ENCODE results near the gene JMJD8. TPM values are rescaled to one million over a fixed set of nuclear protein-coding genes. Genes with fewer than 3 reads are reported as not detected.
A peak's percentile ranks its signal among the peaks of the same experiment; 100 is the strongest.

JMJD8 gene
- total RNA-seq, 1 donor from 2014 or later = 64.5 TPM

DNA sequence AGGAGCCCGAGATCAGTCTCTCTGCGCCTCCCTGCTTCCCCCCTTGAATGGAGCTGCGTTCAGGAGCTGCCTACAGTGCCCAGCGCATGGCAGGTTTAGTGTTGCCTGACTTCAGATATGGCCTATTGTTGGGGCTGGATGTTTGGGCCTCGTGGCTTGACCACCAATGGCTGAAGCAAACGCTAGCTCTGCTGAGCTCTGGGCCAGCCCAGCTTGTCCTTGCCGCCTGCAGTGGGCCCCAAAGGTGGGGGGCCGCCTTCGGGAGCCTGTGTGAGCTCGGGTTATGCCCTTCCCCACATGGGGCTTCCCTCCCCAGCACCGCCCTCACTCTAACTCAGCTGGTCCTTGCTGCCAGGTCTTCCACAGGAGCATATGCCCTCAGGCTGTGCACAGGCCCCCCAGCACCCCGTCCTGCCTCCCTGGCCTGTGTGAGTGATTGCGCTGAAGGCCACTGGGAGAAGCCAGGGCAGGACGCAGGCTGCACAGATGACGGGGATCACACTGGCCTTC is 46.0 kb downstream of the JMJD8 start:
- Mint-ChIP-seq H3K27ac (ENCODE audit: unreplicated experiment) (no peak overlapping the region), H3K36me3 (ENCODE audit: low read depth) (peaks cover 4% of the 10 kb centered on the region), H3K4me1 (peaks cover 5% of the 10 kb centered on the region), H3K27me3 (ENCODE audit: low read depth) (peaks cover 7% of the 10 kb centered on the region), H3K4me3 (peak overlapping the region; percentile 78), H3K9me3 (no peaks in the 10 kb centered on the region)
- TF ChIP-seq, protein P1, sequence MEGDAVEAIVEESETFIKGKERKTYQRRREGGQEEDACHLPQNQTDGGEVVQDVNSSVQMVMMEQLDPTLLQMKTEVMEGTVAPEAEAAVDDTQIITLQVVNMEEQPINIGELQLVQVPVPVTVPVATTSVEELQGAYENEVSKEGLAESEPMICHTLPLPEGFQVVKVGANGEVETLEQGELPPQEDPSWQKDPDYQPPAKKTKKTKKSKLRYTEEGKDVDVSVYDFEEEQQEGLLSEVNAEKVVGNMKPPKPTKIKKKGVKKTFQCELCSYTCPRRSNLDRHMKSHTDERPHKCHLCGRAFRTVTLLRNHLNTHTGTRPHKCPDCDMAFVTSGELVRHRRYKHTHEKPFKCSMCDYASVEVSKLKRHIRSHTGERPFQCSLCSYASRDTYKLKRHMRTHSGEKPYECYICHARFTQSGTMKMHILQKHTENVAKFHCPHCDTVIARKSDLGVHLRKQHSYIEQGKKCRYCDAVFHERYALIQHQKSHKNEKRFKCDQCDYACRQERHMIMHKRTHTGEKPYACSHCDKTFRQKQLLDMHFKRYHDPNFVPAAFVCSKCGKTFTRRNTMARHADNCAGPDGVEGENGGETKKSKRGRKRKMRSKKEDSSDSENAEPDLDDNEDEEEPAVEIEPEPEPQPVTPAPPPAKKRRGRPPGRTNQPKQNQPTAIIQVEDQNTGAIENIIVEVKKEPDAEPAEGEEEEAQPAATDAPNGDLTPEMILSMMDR (conservative IDR thresholded peaks at IDR 0.05) = no peak
- DNase-seq (ENCODE audit: low read depth, low spot score) = no peak

DNA sequence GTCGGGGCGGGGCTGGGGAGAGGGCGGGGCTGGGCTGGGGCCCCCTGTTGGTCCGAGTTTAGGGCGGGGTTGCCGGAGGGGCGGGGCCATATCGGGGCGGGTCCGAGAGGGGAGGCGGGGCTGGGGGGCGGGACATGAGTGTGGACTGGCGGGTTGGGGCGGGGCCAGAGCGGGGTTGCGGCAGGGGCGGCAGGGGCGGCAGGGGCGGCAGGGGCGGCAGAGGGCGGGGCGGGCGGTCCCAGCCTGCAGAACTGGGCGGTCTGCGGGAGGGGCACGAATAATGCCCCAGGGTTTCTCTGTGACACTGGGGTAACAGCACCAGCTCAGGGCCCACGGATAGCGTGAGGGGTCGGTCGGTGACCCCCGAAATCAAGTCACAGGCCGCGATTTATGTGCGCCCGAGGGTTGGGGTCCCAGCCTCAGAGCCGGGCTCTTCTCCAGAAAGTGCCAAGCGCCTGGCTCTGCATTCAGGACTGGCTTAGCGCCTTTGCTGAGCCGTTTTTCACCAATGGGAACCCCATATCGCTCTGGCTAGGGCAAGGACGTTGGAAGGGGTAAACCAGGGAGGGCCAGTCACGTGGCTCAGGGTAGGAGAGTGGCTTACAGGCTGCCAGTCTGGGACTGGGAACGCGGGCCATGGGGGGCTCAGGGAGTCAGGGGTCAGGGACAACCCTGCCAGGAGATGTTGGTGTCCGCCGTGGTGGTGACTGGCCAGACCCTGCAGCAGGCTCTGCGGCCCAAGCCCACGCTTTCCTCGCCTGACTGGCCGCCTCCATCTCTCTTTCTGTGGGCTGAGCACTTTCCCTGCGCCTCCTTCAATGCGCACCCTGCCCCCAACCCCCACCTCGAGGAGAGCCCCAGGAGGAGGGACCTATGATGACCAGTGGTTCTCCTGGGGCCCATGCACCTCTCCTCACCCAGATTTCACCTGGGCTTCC is 46.8 kb downstream of the JMJD8 start:
- DNase-seq (ENCODE audit: low read depth, low spot score) = peak; percentile 80
- Mint-ChIP-seq H3K36me3 (ENCODE audit: low read depth) (peaks cover 4% of the 10 kb centered on the region), H3K4me1 (peaks cover 5% of the 10 kb centered on the region), H3K27me3 (ENCODE audit: low read depth) (peaks cover 7% of the 10 kb centered on the region), H3K4me3 (peak overlapping the region; percentile 98), H3K27ac (ENCODE audit: unreplicated experiment) (no peak overlapping the region), H3K9me3 (no peaks in the 10 kb centered on the region)
- TF ChIP-seq, protein P1 (conservative IDR thresholded peaks at IDR 0.05) = no peak

DNA sequence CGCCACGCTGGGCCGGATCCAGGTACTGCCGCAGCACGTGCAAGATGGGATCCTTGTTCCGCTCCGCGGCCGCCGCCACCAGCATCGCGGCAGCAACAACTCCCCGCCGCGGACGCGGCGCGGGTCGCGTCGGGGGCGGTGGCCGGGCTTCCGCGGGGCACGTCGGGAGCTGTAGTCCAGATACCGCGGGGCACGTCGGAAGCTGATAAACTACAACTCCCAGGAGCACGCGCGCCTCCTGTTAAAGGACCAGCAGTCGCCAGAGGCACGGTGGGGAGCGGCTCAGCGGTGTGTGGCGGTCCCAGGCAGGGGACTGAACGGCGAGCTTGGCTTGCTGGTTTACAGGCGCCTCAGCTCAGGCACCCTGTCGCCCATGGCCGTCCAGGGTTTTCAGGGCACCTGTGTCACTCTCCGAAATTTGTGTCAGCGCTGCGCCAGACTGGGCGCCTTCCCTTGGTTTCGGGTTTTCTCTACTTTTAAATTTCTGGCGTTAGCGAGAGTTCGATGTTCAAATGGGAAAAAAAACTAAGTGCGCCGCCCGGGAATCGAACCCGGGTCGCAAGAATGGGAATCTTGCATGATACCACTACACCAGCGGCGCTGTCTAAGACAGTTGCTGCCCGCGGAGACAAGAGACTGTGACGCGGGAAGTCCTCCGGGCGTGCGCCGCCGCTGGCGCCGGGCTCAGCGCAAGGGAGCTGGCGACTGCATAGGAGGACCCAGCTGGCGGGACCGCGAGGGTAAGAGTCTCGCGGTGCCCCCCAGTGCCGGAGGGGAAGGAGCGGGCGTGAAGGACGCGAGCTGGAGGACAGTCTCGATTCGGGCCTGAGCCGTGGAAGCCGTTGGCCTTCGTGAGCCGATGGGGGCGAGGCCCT is 47.7 kb downstream of the JMJD8 start, which contains the start of gene METTL26:
Gene METTL26, minus strand, starts transcription at position 100 of the 875 bp plus-strand sequence. Its CDS starts 15 bp downstream, at position 85.
- peak; percentile 93 for DNase-seq (ENCODE audit: low read depth, low spot score)
- H3K4me3 Mint-ChIP-seq = peak within 1 kb of the TSS; percentile 98
- peaks cover 7% of the 10 kb centered on the region for H3K27me3 Mint-ChIP-seq (ENCODE audit: low read depth)
- no peaks in the 10 kb centered on the region for H3K9me3 Mint-ChIP-seq
- TF ChIP-seq, protein P1 (conservative IDR thresholded peaks at IDR 0.05) = no peak
- peaks cover 5% of the 10 kb centered on the region for H3K4me1 Mint-ChIP-seq
- peaks cover 4% of the 10 kb centered on the region for H3K36me3 Mint-ChIP-seq (ENCODE audit: low read depth)
- peak within 1 kb of the TSS; percentile 98 for H3K27ac Mint-ChIP-seq (ENCODE audit: unreplicated experiment)

DNA sequence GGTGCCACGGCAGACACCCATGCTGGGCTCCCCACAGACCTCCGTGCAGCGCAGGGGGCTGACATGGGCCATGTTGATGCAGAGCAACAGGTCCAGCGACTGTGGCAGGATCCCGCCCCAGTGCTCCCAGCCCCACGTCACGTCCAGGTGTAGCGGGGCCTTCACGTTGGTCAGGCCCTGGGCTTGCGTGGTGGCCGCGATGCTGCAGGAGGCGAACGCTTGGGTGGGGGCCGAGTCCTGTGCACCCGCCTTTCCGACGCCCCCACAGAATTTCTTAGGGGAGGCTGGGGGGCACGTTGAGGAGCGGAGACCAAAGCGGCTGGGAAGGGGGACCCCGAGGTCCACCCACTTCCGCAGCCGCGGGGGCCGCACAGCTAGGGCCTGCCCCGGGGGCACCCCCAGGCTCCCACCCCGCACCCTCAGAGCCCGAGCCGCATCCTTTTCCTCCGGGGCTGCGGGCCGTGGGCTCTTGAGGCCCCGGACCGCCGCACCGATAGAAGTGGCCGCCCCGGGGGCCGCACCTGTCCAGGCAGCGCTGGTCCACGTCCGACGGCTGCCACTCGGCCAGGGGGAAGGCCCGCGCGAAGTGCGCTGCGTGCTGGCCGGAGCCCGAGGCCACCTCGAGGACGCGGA is 48.4 kb downstream of the JMJD8 start:
- Mint-ChIP-seq H3K9me3 (no peaks in the 10 kb centered on the region), H3K4me3 (peak overlapping the region; percentile 56), H3K27ac (ENCODE audit: unreplicated experiment) (no peak overlapping the region)

More for the DNA sequence above, 48.4 kb downstream of the JMJD8 start:
- H3K4me1 Mint-ChIP-seq = peaks cover 5% of the 10 kb centered on the region
- TF ChIP-seq, protein P1 (conservative IDR thresholded peaks at IDR 0.05) = no peak
- H3K27me3 Mint-ChIP-seq (ENCODE audit: low read depth) = peaks cover 7% of the 10 kb centered on the region
- no peak for DNase-seq (ENCODE audit: low read depth, low spot score)
- peaks cover 4% of the 10 kb centered on the region for H3K36me3 Mint-ChIP-seq (ENCODE audit: low read depth)

Data from neural crest cell (in vitro differentiated cells).